Mesangial cell (primary cell): Measurements from ENCODE around the gene NREP. TPM values are rescaled to one million over a fixed set of nuclear protein-coding genes. Genes with fewer than 3 reads are reported as not detected.

Experiments used
- total RNA-seq: library from RNA; depleted of rRNA; stranded (reverse); fragments of >200 nt; gene quantifications from 2 replicates; pipeline ENCODE4 v1.2.3, GENCODE V29; 2015

NREP gene
- total RNA-seq: 76.6 and 307 TPM in 2 replicates

GRCh38 chr5:111756581-111757354 lies at the start of gene NREP:
Gene NREP (minus strand): TSS chr5:111757194. CDS start chr5:111755772, 1,422 bp downstream.

Other genes starting within 250 kb of the NREP start
- 23.5 and 28.5 TPM in 2 replicates for gene STARD4, start 244.7 kb downstream of the NREP start, total RNA-seq